ENCODE data around the gene FXYD3. TPM values are rescaled to one million over a fixed set of nuclear protein-coding genes. Genes with fewer than 3 reads are reported as not detected.

Gene FXYD3
- total RNA-seq, 1 donor from 2014 or later: not detected

- H3K9me3 Mint-ChIP-seq (ENCODE audit: unreplicated experiment): peaks cover 8% of the 10 kb centered on the region
Observed at GRCh38 chr19:35133826-35134225, 18.2 kb downstream of the FXYD3 start.

DNA sequence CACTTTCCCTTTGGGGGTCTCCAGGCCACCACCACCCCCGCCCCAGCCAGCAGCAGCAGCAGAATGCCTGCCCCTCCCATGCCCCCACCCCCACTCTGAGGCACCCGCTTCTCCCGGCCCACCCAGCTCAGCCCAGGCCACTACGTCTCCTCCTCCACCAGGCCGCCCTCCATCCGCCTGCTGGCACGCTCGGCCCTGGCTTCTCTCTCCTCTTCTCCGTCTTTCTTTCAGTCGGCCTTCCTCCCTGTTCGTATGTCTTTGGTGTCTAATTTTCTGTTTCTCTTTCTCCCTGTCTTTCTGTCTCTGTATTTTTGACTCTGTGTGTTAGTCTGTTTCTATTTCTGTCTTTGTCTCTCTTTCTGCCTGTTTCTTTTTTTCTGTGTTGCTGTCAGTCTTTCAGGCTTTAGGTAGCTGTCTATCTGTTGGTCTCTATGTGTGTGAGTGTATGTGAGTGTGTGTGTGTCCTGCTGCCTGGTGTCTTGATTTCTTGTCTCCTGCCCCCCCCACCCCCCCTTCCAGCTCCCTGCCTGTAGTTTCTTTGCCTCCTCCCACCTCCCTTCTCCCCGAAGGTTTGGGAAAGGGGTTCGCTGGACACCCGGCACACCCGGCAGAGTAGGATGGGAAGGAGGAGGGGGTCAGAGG lies 19.1 kb downstream of the FXYD3 start, which contains the start of gene LGI4:
Gene LGI4, minus strand, starts transcription at position 459 of the 642 bp plus-strand sequence. Its CDS starts 379 bp downstream, at position 80.
- no peak for FAIRE-seq
- Histone ChIP-seq H3K4me3 (ENCODE audit: insufficient read depth, low read depth, low read length) (no peak within 1 kb of the TSS), H2AFZ (ENCODE audit: low read depth, low read length) (no peak within 1 kb of the TSS), H3K27me3 (ENCODE audit: insufficient read depth, low read length) (peaks cover 3% of the 10 kb centered on the region), H3K79me2 (ENCODE audit: insufficient read depth, low read length) (no peaks in the 10 kb centered on the region), H3K36me3 (ENCODE audit: insufficient read depth, low read length) (no peaks in the 10 kb centered on the region), H3K9me3 (ENCODE audit: insufficient read depth, low read depth, low read length) (no peaks in the 10 kb centered on the region), H4K20me1 (ENCODE audit: insufficient read depth, low read length) (no peaks in the 10 kb centered on the region), H3K27ac (ENCODE audit: low read depth, low read length) (no peak within 1 kb of the TSS), H3K9ac (ENCODE audit: low read length) (no peak within 1 kb of the TSS), H3K4me1 (ENCODE audit: insufficient read depth, low read length) (peaks cover 4% of the 10 kb centered on the region), H3K4me2 (ENCODE audit: low read length) (no peak within 1 kb of the TSS)
- Mint-ChIP-seq H3K27me3 (ENCODE audit: low read depth, unreplicated experiment) (peaks cover 26% of the 10 kb centered on the region), H3K27ac (ENCODE audit: unreplicated experiment) (no peak within 1 kb of the TSS), H3K4me1 (ENCODE audit: low read depth, unreplicated experiment) (peaks cover 7% of the 10 kb centered on the region), H3K9me3 (ENCODE audit: unreplicated experiment) (peaks cover 8% of the 10 kb centered on the region), H3K4me3 (ENCODE audit: unreplicated experiment) (peak within 1 kb of the TSS; percentile 57), H3K36me3 (ENCODE audit: low read depth, unreplicated experiment) (no peaks in the 10 kb centered on the region)
- TF ChIP-seq, protein P1, sequence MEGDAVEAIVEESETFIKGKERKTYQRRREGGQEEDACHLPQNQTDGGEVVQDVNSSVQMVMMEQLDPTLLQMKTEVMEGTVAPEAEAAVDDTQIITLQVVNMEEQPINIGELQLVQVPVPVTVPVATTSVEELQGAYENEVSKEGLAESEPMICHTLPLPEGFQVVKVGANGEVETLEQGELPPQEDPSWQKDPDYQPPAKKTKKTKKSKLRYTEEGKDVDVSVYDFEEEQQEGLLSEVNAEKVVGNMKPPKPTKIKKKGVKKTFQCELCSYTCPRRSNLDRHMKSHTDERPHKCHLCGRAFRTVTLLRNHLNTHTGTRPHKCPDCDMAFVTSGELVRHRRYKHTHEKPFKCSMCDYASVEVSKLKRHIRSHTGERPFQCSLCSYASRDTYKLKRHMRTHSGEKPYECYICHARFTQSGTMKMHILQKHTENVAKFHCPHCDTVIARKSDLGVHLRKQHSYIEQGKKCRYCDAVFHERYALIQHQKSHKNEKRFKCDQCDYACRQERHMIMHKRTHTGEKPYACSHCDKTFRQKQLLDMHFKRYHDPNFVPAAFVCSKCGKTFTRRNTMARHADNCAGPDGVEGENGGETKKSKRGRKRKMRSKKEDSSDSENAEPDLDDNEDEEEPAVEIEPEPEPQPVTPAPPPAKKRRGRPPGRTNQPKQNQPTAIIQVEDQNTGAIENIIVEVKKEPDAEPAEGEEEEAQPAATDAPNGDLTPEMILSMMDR (IDR thresholded peaks at IDR 0.05; ENCODE audit: insufficient read depth, low read depth, low read length): no peak
- TF ChIP-seq EZH2 (IDR thresholded peaks at IDR 0.05; ENCODE audit: insufficient read depth, low read length): no peak
- DNase-seq (ENCODE audit: low read depth): no peak

More at GRCh38 chr19:35133826-35134225, 18.2 kb downstream of the FXYD3 start:
- Histone ChIP-seq H3K9me3 (ENCODE audit: insufficient read depth, low read depth, low read length) (no peaks in the 10 kb centered on the region), H3K4me1 (ENCODE audit: insufficient read depth, low read length) (no peaks in the 10 kb centered on the region), H3K4me3 (ENCODE audit: insufficient read depth, low read depth, low read length) (no peak overlapping the region), H3K4me2 (ENCODE audit: low read length) (no peak overlapping the region), H3K36me3 (ENCODE audit: insufficient read depth, low read length) (no peaks in the 10 kb centered on the region), H3K27me3 (ENCODE audit: insufficient read depth, low read length) (peaks cover 5% of the 10 kb centered on the region), H3K9ac (ENCODE audit: low read length) (no peak overlapping the region), H2AFZ (ENCODE audit: low read depth, low read length) (no peak overlapping the region), H3K27ac (ENCODE audit: low read depth, low read length) (no peak overlapping the region), H4K20me1 (ENCODE audit: insufficient read depth, low read length) (no peaks in the 10 kb centered on the region), H3K79me2 (ENCODE audit: insufficient read depth, low read length) (no peaks in the 10 kb centered on the region)
- FAIRE-seq (no peak), DNase-seq (ENCODE audit: low read depth) (no peak)
- Mint-ChIP-seq H3K4me3 (ENCODE audit: unreplicated experiment) (no peak overlapping the region), H3K4me1 (ENCODE audit: low read depth, unreplicated experiment) (peaks cover 7% of the 10 kb centered on the region), H3K27me3 (ENCODE audit: low read depth, unreplicated experiment) (peaks cover 24% of the 10 kb centered on the region), H3K27ac (ENCODE audit: unreplicated experiment) (no peak overlapping the region), H3K36me3 (ENCODE audit: low read depth, unreplicated experiment) (no peaks in the 10 kb centered on the region)
- TF ChIP-seq, protein P1 (IDR thresholded peaks at IDR 0.05; ENCODE audit: insufficient read depth, low read depth, low read length): no peak
- TF ChIP-seq EZH2 (IDR thresholded peaks at IDR 0.05; ENCODE audit: insufficient read depth, low read length): no peak

DNA sequence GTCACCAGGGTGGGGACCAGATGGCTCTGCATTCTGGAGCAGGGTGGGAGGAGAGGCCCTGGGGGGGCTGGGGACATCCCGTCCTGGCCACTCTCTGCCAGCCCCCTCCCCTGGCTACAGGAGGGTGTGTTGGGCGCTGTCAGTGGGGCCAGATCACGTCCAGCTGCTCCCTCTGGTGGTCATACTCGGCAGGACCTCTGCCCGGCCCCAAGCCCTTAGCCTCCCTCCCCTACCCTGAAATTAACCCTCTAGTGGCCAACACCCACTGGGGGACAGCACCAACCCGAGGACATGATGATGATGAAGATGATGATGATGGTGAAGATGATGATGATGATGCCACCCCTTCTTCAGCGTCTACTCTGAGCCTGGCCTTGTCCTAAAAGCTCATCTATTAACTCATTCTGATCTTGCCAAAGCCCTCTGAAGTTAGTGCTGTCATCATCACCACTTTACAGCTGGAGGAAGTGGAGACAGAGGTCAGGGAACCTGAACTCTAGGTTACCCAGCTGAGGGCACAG lies 19.8 kb downstream of the FXYD3 start:
- Histone ChIP-seq H3K4me3 (ENCODE audit: insufficient read depth, low read depth, low read length) (no peak overlapping the region), H3K79me2 (ENCODE audit: insufficient read depth, low read length) (no peaks in the 10 kb centered on the region), H3K27ac (ENCODE audit: low read depth, low read length) (no peak overlapping the region), H3K9ac (ENCODE audit: low read length) (no peak overlapping the region), H3K4me1 (ENCODE audit: insufficient read depth, low read length) (peaks cover 4% of the 10 kb centered on the region), H2AFZ (ENCODE audit: low read depth, low read length) (no peak overlapping the region), H3K27me3 (ENCODE audit: insufficient read depth, low read length) (peaks cover 3% of the 10 kb centered on the region), H3K9me3 (ENCODE audit: insufficient read depth, low read depth, low read length) (no peaks in the 10 kb centered on the region), H3K36me3 (ENCODE audit: insufficient read depth, low read length) (no peaks in the 10 kb centered on the region), H3K4me2 (ENCODE audit: low read length) (no peak overlapping the region), H4K20me1 (ENCODE audit: insufficient read depth, low read length) (no peaks in the 10 kb centered on the region)
- FAIRE-seq: no peak
- Mint-ChIP-seq H3K27me3 (ENCODE audit: low read depth, unreplicated experiment) (peaks cover 23% of the 10 kb centered on the region), H3K27ac (ENCODE audit: unreplicated experiment) (no peak overlapping the region), H3K9me3 (ENCODE audit: unreplicated experiment) (peaks cover 8% of the 10 kb centered on the region), H3K4me3 (ENCODE audit: unreplicated experiment) (no peak overlapping the region), H3K4me1 (ENCODE audit: low read depth, unreplicated experiment) (peaks cover 7% of the 10 kb centered on the region), H3K36me3 (ENCODE audit: low read depth, unreplicated experiment) (no peaks in the 10 kb centered on the region)
- DNase-seq (ENCODE audit: low read depth): peak; percentile 20
- TF ChIP-seq EZH2 (IDR thresholded peaks at IDR 0.05; ENCODE audit: insufficient read depth, low read length): no peak
- TF ChIP-seq, protein P1 (IDR thresholded peaks at IDR 0.05; ENCODE audit: insufficient read depth, low read depth, low read length): peak; percentile 48

Measured in astrocyte (in vitro differentiated cells and primary cell).